ENCODE data around the gene ARHGEF28. TPM values are rescaled to one million over a fixed set of nuclear protein-coding genes. Genes with fewer than 3 reads are reported as not detected.

Gene ARHGEF28
- total and polyA plus RNA-seq, 10 of the 15 experiments (the other 5 are each of a cell fraction or from before 2014, with no cell fraction given) = 0.10 to 0.72 (median 0.22) TPM; not detected in 2

GRCh38 chr5:73692981-73693380, 67.0 kb downstream of the ARHGEF28 start:
- BruUV-seq (replicated peaks) = no TSS peak
- Histone ChIP-seq H3K9me3 (replicated peaks; ENCODE audit: control insufficient read depth, insufficient read depth, low read length) (no peaks in the 10 kb centered on the region), H3K79me2 (ENCODE audit: control insufficient read depth, insufficient read depth, low read length) (no peaks in the 10 kb centered on the region), H2AFZ (ENCODE audit: control insufficient read depth, low read depth, low read length) (peak overlapping the region; percentile 1; the same call in 1 of the 2 replicates), H3K27me3 (replicated peaks in 1 of 2; ENCODE audit: control insufficient read depth in 2 of 2, insufficient read depth in 2 of 2, low read length in 1 of 2) (no peaks in the 10 kb centered on the region), H4K20me1 (ENCODE audit: control insufficient read depth, insufficient read depth) (no peaks in the 10 kb centered on the region), H3K27ac (ENCODE audit: control insufficient read depth, insufficient read depth) (peak overlapping the region; percentile 9; the same call in 1 of the 2 replicates), H3K4me2 (ENCODE audit: control insufficient read depth, insufficient read depth) (peak overlapping the region; percentile 28; the same call in 1 of the 2 replicates), H3K4me1 (ENCODE audit: control insufficient read depth, insufficient read depth, low read length) (peaks cover 17% of the 10 kb centered on the region), H3K36me3 (ENCODE audit: control insufficient read depth in 2 of 2, insufficient read depth in 2 of 2, low read length in 1 of 2) (no peaks in the 10 kb centered on the region), H3K9ac (ENCODE audit: control insufficient read depth, insufficient read depth, low read length) (no peak overlapping the region), H3K4me3 (no peak overlapping the region)
- FAIRE-seq (no peak), DNase-seq (ENCODE audit: low read depth, low spot score) (no peak), ATAC-seq (peak; percentile 39)
- in situ Hi-C loops (cut with MboI) (no loop called here), intact Hi-C loops (cut with micrococcal nuclease; ENCODE audit: unreplicated experiment) (loop anchor here (1.0 to 5.0 kb wide), 4 partner anchors 24 to 102 kb away; no protein-coding TSS in a partner anchor)
- whole genome bisulfite sequencing (ENCODE audit: insufficient coverage, insufficient replicate concordance, low lambda C conversion rate, missing lambda C conversion rate) = 36% methylated on average over 2 of the region's 2 CpGs
- SMC1A ChIA-PET (ENCODE audit: uncharacterized antibody, unreplicated experiment) = interaction anchor here (0.8 to 8.6 kb wide), 25 partner anchors 8 to 103 kb away, joined by 3 to 104 read pairs (median 10); partner anchors contain the start of gene ARHGEF28
- CTCF ChIA-PET = interaction anchor here (0.7 to 7.1 kb wide), 26 partner anchors 9 to 103 kb away, joined by 3 to 90 read pairs (median 5); no protein-coding TSS in a partner anchor
- POLR2A ChIA-PET = interaction anchor here (0.9 to 5.9 kb wide), 7 partner anchors 14 to 58 kb away, joined by 3 to 28 read pairs (median 11); no protein-coding TSS in a partner anchor
- RAD21 ChIA-PET (ENCODE audit: unreplicated experiment) = interaction anchor here (0.9 to 5.9 kb wide), 23 partner anchors 15 to 104 kb away, joined by 3 to 49 read pairs (median 6); partner anchors contain the start of gene ARHGEF28
- TF ChIP-seq ZNF687 (IDR thresholded peaks at IDR 0.05) (no peak), ZNF207 (IDR thresholded peaks at IDR 0.05; ENCODE audit: borderline replicate concordance) (no peak), LARP7 (IDR thresholded peaks at IDR 0.05) (no peak), RCOR1 (conservative IDR thresholded peaks at IDR 0.05; ENCODE audit: low read depth, low read length) (no peak), PML (IDR thresholded peaks at IDR 0.05; ENCODE audit: low read length) (no peak), RUNX3 (IDR thresholded peaks at IDR 0.05; ENCODE audit: low read length) (peak; percentile 50; the same call in 1 of the 2 replicates), PKNOX1 (IDR thresholded peaks at IDR 0.05) (0 out of 2 replicates have a peak, but pooled peaks have one; percentile 21), JUNB (IDR thresholded peaks at IDR 0.05) (peak; percentile 51), IRF5 (IDR thresholded peaks at IDR 0.05; ENCODE audit: borderline replicate concordance) (no peak), SIX5 (IDR thresholded peaks at IDR 0.05; ENCODE audit: low read depth, low read length, severe bottlenecking) (no peak), ZNF592 (IDR thresholded peaks at IDR 0.05) (no peak), YY1 (IDR thresholded peaks at IDR 0.05; ENCODE audit: low read depth, low read length) (peak; percentile 82), NRF1 (conservative IDR thresholded peaks at IDR 0.05; ENCODE audit: low read depth, low read length) (no peak)

Measured in GM12878 (cell line).